OCI-M2 (cell line): ENCODE measurements around the gene CLDN3.

Experiments used
- DNase-seq: peaks from one replicate; lab custom pipeline; 2025; ENCODE audit not compliant: unreplicated experiment; lab: John Stamatoyannopoulos, UW

CLDN3 gene

DNA sequence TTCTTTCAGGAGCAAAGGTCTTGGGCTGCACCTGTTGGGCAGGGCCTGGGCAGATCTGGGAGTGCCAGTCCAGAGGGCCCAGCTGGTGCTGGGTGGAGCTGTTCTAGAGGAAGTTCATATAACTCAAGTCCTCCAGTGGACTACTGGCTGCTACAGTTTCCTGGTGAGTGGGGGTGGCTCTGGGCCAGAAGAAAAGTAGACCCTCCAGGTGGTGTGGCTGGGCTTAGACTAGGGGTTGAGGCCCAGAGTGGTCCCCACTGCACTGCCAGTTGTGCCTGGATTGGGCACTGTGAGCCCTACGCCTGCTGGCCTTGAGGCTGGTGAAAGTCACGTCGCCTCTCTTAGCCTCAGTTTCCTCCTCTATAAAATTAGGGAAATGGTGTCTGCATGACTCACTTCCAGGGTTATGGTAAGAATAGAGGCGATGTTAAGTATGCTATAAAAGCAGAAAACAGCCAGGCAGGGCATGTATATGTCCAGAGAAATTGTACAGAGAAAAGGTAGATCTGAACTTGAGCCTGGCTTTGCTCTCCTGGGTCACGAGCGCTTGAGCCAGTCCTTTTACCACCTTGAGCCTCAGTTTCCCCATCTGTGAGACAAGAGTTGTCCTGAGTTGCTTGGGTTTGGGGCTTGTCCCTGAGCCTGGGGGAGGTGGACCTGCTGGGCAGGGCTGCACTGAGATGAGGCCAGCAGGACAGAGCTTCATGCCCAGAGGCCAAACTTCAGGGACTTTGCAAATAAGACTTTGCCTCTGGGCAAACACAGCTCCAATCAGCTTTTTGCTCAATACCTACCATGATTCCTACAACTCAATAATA lies 3.8 kb upstream of the CLDN3 start:
- DNase-seq, result no peak

- no peak for DNase-seq
These were observed 995 bp upstream of the CLDN3 start for GRCh38 chr7:73770860-73771670.

DNA sequence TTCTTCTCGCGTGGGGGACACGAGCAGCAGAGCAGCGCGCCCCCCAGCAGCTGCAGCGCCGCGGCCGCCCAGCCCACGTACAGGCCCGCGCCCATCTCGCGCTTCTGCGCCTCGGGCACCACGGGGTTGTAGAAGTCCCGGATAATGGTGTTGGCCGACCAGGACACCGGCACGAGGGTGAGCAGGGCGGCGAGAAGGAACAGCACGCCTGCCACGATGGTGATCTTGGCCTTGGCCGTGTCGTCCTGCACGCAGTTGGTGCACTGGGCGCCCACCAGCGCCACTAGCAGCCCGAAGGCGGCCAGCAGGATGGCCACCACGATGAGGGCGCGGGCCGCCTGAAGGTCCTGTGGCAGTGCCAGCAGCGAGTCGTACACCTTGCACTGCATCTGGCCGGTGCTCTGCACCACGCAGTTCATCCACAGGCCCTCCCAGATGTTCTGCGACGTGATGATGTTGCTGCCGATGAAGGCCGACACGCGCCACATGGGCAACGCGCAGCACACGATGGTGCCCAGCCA lies 529 bp downstream of the CLDN3 start:
- DNase-seq, result no peak

DNA sequence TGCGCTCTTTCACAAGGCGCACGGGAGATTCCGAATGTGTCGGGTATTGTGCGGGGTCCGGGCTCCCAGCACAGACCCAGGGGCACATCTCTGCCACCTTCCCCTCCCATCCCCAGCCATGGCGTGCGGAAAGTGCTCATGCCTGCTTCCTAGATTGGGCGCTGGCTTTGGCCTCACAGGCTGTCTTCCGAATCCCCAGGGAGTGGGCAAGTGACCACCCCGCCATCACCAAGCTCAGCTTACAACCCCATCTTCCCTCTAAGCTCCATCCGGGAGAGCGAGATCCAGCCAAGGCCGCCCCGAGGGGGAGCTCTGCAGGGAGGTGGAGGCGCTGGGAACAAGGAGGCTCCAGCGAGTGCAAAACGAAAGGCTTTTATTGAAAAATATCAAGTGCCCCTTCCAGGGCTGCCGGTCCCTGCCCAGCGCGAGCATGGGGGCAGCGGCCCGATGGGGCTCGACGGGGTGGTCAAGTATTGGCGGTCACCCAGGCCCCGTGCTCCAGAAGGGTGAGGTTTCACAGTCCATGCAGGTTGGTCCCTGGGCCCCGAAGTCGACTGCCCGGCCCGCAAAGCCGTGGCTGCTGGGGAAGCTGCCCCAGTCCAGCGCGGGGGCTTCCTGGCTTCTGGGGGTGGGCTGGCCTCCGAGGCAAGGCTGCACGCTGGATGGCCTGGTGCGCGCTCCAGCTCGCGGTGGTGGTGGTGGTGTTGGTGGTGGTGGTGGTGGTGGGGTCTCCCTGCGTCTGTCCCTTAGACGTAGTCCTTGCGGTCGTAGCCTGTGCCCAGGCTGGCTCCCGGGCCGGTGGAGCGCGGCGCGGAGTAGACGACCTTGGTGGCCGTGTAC lies 1.2 kb downstream of the CLDN3 start:
- DNase-seq, result no peak

DNA sequence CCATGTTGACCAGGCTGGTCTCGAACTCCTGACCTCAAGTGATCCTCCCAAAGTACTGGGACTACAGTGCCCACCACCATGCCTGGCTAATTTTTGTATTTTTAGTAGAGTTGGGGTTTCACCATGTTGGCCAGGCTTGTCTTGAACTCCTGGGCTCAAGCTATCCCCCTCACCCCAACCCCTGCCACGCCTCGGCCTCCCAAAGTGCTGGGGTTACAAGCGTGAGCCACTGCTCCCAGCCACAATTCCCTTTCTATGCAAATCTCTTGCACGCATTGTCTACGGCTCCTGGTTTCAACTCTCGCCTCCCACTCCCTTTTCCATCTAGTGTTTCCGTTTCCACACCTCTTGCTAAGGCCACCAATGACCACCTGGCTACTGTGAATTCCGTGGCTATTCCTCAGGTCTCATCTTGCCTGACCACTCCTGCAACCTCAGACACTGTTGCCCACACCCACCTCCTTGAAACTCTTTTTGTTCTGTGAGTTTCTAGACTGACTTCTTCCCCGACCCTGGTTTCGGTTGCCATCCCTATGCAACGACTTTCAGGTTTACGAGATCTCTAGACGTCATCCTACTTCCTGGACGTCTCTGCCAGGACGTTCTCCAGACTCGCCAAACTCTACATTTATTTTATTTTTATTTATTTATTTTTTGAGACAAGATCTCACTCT lies 3.4 kb downstream of the CLDN3 start:
- no peak for DNase-seq

DNA sequence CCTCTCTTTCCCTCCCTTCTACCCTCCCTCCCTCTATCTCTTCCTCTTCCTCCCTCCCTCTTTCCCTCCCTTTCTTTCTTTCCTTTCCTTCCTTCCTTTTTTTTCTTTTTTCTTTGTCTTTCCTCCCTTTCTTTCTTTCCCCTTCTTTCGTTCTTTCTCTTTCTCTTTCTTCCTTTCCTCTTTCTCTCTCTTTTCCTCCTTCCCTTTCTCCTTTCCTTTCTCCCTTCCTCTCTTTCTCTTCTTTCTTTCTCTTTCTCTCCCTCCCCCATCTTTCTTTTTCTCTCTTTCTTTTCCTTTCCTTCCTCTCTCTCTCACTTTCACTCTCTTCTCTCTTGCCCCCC lies 7.4 kb downstream of the CLDN3 start:
- no peak for DNase-seq

DNA sequence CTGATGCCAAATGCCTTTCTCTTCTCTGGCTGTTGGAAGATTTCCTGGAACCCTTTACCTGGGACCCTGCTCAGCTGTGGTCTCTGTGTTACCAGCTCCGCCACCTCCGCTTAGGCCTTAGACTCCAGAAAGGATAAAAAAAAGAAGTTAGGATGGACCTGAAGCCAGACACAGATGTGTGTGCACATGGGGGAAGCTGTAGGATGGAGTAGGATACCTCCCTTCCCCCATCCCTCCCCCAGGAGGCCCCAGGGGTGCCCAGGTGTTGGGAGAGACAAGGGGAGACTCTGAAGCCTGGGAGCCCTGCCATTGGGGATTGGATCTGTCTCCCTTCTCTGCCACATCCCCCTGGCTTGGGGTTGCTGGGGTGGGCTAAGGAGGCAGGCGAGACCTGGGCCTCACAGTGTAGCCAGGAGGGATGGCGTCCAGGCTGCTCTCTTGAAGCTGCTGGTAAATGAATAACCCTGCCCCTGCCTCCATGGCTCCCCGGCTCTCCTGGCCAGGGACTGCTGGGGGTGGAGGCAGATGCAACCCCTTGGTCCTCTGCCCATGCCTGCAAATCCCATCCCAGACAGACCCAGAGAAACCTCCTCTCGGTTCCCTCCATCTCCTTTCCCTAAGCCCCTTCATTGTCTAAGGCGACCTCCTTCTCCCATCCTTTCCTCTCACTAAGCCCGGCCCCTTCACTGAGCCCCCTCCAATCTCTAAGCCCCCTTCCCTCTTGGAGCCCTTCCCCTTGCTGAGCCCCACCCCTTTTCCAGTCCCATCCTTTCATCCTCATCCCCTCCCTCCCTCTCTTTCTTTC lies 8.0 kb downstream of the CLDN3 start:
- DNase-seq, result no peak

GRCh38 chr7:73758581-73759138 lies 11.4 kb downstream of the CLDN3 start:
- no peak for DNase-seq

GRCh38 chr7:73749931-73750776 lies 19.9 kb downstream of the CLDN3 start:
- peak; percentile 36 for DNase-seq

- DNase-seq, result no peak
These were observed 23.7 kb downstream of the CLDN3 start for GRCh38 chr7:73746378-73746777.

GRCh38 chr7:73742753-73743641 lies 27.1 kb downstream of the CLDN3 start:
- no peak for DNase-seq

- DNase-seq, result no peak
These were observed 27.7 kb downstream of the CLDN3 start for GRCh38 chr7:73742338-73742752.

- no peak for DNase-seq
These were observed 28.5 kb downstream of the CLDN3 start for GRCh38 chr7:73741600-73741999.

DNA sequence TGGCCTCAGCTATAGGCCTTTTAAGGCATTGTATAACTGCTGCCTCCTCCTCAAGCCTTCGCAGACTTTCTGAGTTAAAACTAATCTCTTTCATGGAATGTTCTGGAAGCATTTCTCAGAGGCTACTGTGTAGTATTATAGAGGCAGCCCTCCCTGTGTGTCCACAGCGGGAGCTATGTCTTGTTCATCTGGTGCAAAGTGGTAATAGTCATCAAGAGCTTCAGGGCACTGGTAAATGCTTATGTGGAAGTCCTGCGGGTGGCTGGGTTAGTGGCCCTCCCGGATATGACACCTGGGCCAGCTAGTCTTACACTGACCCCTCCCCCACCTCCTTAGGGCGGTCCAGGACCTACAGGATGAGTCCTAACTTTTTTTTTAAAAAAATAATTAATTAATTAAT lies 29.3 kb downstream of the CLDN3 start:
- DNase-seq, result no peak

DNA sequence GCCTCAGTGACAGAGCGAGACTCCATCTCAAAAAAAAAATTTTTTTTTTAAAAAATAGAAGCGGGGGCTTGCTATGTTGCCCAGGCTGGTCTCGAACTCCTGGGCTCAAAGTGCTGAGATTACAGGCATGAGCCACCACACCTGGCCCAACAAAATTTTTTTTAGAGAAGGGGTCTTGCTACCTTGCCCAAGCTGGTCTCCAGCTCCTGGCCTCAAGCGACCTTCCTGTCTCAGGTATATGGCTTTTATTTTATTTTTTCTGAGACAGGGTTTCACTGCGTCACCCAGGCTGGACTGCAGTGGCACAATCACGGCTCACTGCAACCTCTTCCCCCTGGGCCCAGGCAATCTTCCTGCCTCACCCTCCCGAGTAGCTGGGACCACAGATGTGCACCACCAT lies 29.9 kb downstream of the CLDN3 start:
- no peak for DNase-seq

DNA sequence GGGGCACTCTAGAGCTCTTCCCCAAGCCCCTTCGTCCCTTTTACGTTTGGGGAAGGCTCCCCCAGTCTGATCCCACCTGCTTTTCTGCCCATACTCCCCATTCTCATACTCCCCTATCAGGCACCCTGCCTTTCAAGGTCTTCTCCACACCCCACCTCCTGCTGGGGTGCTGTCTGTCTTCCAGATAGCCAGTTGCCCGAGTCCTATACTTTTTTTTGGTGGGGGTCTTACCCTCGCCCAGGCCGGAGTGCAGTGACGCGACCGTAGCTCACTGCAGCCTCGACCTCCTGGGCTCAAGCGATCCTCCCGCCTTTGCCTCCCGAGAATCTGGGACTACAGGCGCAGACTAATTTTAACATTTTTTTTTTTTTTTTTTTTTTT lies 30.7 kb downstream of the CLDN3 start:
- no peak for DNase-seq

DNA sequence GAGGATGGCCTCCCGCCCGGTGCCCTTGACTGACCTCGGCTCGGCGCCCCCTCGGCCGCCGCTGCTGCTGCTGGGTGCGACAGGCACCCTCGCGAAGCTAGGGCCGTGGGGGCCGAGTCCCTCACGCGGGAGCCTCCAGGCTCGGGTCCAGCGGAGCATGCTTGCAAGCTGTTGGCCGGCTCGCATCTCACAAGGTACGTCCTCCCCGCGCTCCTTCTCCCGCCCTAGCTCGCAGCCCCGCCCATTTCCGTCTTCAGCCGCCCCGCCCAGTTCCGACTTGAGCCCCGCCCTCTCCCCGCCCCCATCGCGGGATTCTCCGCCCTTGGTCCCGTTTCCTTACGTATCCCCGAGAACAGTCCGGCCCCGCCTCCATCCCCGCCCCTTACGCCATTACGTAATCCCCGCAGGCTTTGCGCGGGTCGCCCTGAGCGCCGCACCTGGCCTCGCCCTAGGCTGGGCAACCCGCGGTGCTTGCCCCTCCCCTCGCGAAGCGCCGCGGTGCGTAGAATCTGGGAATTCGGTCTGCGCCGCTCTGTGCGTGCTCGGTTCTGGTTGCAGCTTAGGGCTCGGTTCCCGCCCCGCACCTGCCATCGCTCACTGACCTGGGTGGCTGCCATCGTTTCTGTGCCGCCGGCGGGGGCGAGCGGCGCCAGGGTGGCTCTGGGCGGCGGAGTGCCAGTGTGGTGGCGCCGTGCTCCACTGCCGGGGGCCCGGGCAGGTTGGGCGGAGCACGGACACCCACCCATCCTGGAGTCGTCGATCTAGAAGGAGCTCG lies 31.3 kb downstream of the CLDN3 start, which contains the start of gene ABHD11:
TSS of gene ABHD11 (minus strand) at position 191 of the 775 bp plus-strand sequence. CDS start at position 159, 32 bp downstream.
- peak; percentile 28 for DNase-seq
